ENCODE data around the gene FRMD3.

The FRMD3 gene

GRCh38 chr9:83505282-83505681 lies 32.9 kb downstream of the FRMD3 start:
- H3K4me3 ChIP-seq (ENCODE audit: low read length), result no peak overlapping the region
- H3K36me3 ChIP-seq (ENCODE audit: control insufficient read depth, insufficient read depth, low read length), result no peaks in the 10 kb centered on the region
- DNase-seq (ENCODE audit: low read depth, low spot score), result no peak
- no CpG with 5 or more reads among the region's 4 CpGs for WGBS (ENCODE audit: insufficient coverage, insufficient read length)
- H3K4me1 ChIP-seq (ENCODE audit: control insufficient read depth, insufficient read depth, low read length), result no peaks in the 10 kb centered on the region
- no peaks in the 10 kb centered on the region for H3K9me3 ChIP-seq (ENCODE audit: control insufficient read depth, insufficient read depth, low read length)
- no peak overlapping the region for H3K27ac ChIP-seq (ENCODE audit: low read length)
- H3K27me3 ChIP-seq (ENCODE audit: control insufficient read depth, insufficient read depth, low read length), result no peaks in the 10 kb centered on the region

- no peaks in the 10 kb centered on the region for H3K36me3 ChIP-seq (ENCODE audit: control insufficient read depth, insufficient read depth, low read length)
- no peak for DNase-seq (ENCODE audit: low read depth, low spot score)
- H3K27ac ChIP-seq (ENCODE audit: low read length), result no peak overlapping the region
- no peaks in the 10 kb centered on the region for H3K27me3 ChIP-seq (ENCODE audit: control insufficient read depth, insufficient read depth, low read length)
- no peaks in the 10 kb centered on the region for H3K4me1 ChIP-seq (ENCODE audit: control insufficient read depth, insufficient read depth, low read length)
- H3K4me3 ChIP-seq (ENCODE audit: low read length), result no peak overlapping the region
- no peaks in the 10 kb centered on the region for H3K9me3 ChIP-seq (ENCODE audit: control insufficient read depth, insufficient read depth, low read length)
- WGBS (ENCODE audit: insufficient coverage, insufficient read length), result no CpG with 5 or more reads among the region's 6 CpGs
Observed at GRCh38 chr9:83503866-83504265, 34.3 kb downstream of the FRMD3 start.

- Histone ChIP-seq H3K9me3 (ENCODE audit: control insufficient read depth, insufficient read depth, low read length) (no peaks in the 10 kb centered on the region), H3K27me3 (ENCODE audit: control insufficient read depth, insufficient read depth, low read length) (no peaks in the 10 kb centered on the region), H3K4me1 (ENCODE audit: control insufficient read depth, insufficient read depth, low read length) (no peaks in the 10 kb centered on the region), H3K4me3 (ENCODE audit: low read length) (no peak overlapping the region), H3K36me3 (ENCODE audit: control insufficient read depth, insufficient read depth, low read length) (no peaks in the 10 kb centered on the region), H3K27ac (ENCODE audit: low read length) (no peak overlapping the region)
- no CpG with 5 or more reads among the region's 3 CpGs for WGBS (ENCODE audit: insufficient coverage, insufficient read length)
- no peak for DNase-seq (ENCODE audit: low read depth, low spot score)
Observed at GRCh38 chr9:83501565-83501964, 36.6 kb downstream of the FRMD3 start.

GRCh38 chr9:83497441-83497840 lies 40.8 kb downstream of the FRMD3 start:
- H3K36me3 ChIP-seq (ENCODE audit: control insufficient read depth, insufficient read depth, low read length), result no peaks in the 10 kb centered on the region
- no peak overlapping the region for H3K4me3 ChIP-seq (ENCODE audit: low read length)
- no peak for DNase-seq (ENCODE audit: low read depth, low spot score)
- no peaks in the 10 kb centered on the region for H3K9me3 ChIP-seq (ENCODE audit: control insufficient read depth, insufficient read depth, low read length)
- H3K4me1 ChIP-seq (ENCODE audit: control insufficient read depth, insufficient read depth, low read length), result no peaks in the 10 kb centered on the region
- no peaks in the 10 kb centered on the region for H3K27me3 ChIP-seq (ENCODE audit: control insufficient read depth, insufficient read depth, low read length)
- no CpG with 5 or more reads among the region's 3 CpGs for WGBS (ENCODE audit: insufficient coverage, insufficient read length)
- no peak overlapping the region for H3K27ac ChIP-seq (ENCODE audit: low read length)

GRCh38 chr9:83491995-83492394 lies 46.2 kb downstream of the FRMD3 start:
- no peaks in the 10 kb centered on the region for H3K36me3 ChIP-seq (ENCODE audit: control insufficient read depth, insufficient read depth, low read length)
- H3K27ac ChIP-seq (ENCODE audit: low read length), result no peak overlapping the region
- H3K9me3 ChIP-seq (ENCODE audit: control insufficient read depth, insufficient read depth, low read length), result no peaks in the 10 kb centered on the region
- no peak for DNase-seq (ENCODE audit: low read depth, low spot score)
- H3K4me1 ChIP-seq (ENCODE audit: control insufficient read depth, insufficient read depth, low read length), result no peaks in the 10 kb centered on the region
- H3K4me3 ChIP-seq (ENCODE audit: low read length), result no peak overlapping the region
- WGBS (ENCODE audit: insufficient coverage, insufficient read length), result no CpG with 5 or more reads among the region's 3 CpGs
- H3K27me3 ChIP-seq (ENCODE audit: control insufficient read depth, insufficient read depth, low read length), result no peaks in the 10 kb centered on the region

GRCh38 chr9:83491413-83491812 lies 46.8 kb downstream of the FRMD3 start:
- Histone ChIP-seq H3K9me3 (ENCODE audit: control insufficient read depth, insufficient read depth, low read length) (no peaks in the 10 kb centered on the region), H3K27me3 (ENCODE audit: control insufficient read depth, insufficient read depth, low read length) (no peaks in the 10 kb centered on the region), H3K36me3 (ENCODE audit: control insufficient read depth, insufficient read depth, low read length) (no peaks in the 10 kb centered on the region), H3K4me3 (ENCODE audit: low read length) (no peak overlapping the region), H3K4me1 (ENCODE audit: control insufficient read depth, insufficient read depth, low read length) (no peaks in the 10 kb centered on the region), H3K27ac (ENCODE audit: low read length) (no peak overlapping the region)
- no CpG with 5 or more reads among the region's 3 CpGs for WGBS (ENCODE audit: insufficient coverage, insufficient read length)
- DNase-seq (ENCODE audit: low read depth, low spot score), result no peak

- no peaks in the 10 kb centered on the region for H3K4me1 ChIP-seq (ENCODE audit: control insufficient read depth, insufficient read depth, low read length)
- H3K9me3 ChIP-seq (ENCODE audit: control insufficient read depth, insufficient read depth, low read length), result no peaks in the 10 kb centered on the region
- WGBS (ENCODE audit: insufficient coverage, insufficient read length), result no CpG with 5 or more reads among the region's 1 CpG
- no peaks in the 10 kb centered on the region for H3K36me3 ChIP-seq (ENCODE audit: control insufficient read depth, insufficient read depth, low read length)
- H3K27ac ChIP-seq (ENCODE audit: low read length), result no peak overlapping the region
- no peak overlapping the region for H3K4me3 ChIP-seq (ENCODE audit: low read length)
- no peak for DNase-seq (ENCODE audit: low read depth, low spot score)
- no peaks in the 10 kb centered on the region for H3K27me3 ChIP-seq (ENCODE audit: control insufficient read depth, insufficient read depth, low read length)
Observed at GRCh38 chr9:83489961-83490360, 48.2 kb downstream of the FRMD3 start.

GRCh38 chr9:83484990-83485389 lies 53.2 kb downstream of the FRMD3 start:
- no peak for DNase-seq (ENCODE audit: low read depth, low spot score)
- Histone ChIP-seq H3K27ac (ENCODE audit: low read length) (no peak overlapping the region), H3K4me1 (ENCODE audit: control insufficient read depth, insufficient read depth, low read length) (no peaks in the 10 kb centered on the region), H3K4me3 (ENCODE audit: low read length) (no peak overlapping the region), H3K27me3 (ENCODE audit: control insufficient read depth, insufficient read depth, low read length) (no peaks in the 10 kb centered on the region), H3K36me3 (ENCODE audit: control insufficient read depth, insufficient read depth, low read length) (no peaks in the 10 kb centered on the region), H3K9me3 (ENCODE audit: control insufficient read depth, insufficient read depth, low read length) (no peaks in the 10 kb centered on the region)
- WGBS (ENCODE audit: insufficient coverage, insufficient read length), result no CpG with 5 or more reads among the region's 6 CpGs

GRCh38 chr9:83483223-83483622 lies 55.0 kb downstream of the FRMD3 start:
- no CpG with 5 or more reads among the region's 2 CpGs for whole genome bisulfite sequencing (ENCODE audit: insufficient coverage, insufficient read length)

GRCh38 chr9:83479765-83480164 lies 58.4 kb downstream of the FRMD3 start:
- Histone ChIP-seq H3K4me1 (ENCODE audit: control insufficient read depth, insufficient read depth, low read length) (no peaks in the 10 kb centered on the region), H3K27me3 (ENCODE audit: control insufficient read depth, insufficient read depth, low read length) (no peaks in the 10 kb centered on the region), H3K4me3 (ENCODE audit: low read length) (no peak overlapping the region), H3K36me3 (ENCODE audit: control insufficient read depth, insufficient read depth, low read length) (no peaks in the 10 kb centered on the region), H3K27ac (ENCODE audit: low read length) (no peak overlapping the region), H3K9me3 (ENCODE audit: control insufficient read depth, insufficient read depth, low read length) (no peaks in the 10 kb centered on the region)
- no peak for DNase-seq (ENCODE audit: low read depth, low spot score)
- WGBS (ENCODE audit: insufficient coverage, insufficient read length), result no CpG with 5 or more reads among the region's 2 CpGs

More at GRCh38 chr9:83483223-83483622, 55.0 kb downstream of the FRMD3 start:
- H3K36me3 ChIP-seq (ENCODE audit: control insufficient read depth, insufficient read depth, low read length), result no peaks in the 10 kb centered on the region
- no peak for DNase-seq (ENCODE audit: low read depth, low spot score)
- H3K27me3 ChIP-seq (ENCODE audit: control insufficient read depth, insufficient read depth, low read length), result no peaks in the 10 kb centered on the region
- no peaks in the 10 kb centered on the region for H3K9me3 ChIP-seq (ENCODE audit: control insufficient read depth, insufficient read depth, low read length)
- no peak overlapping the region for H3K27ac ChIP-seq (ENCODE audit: low read length)
- H3K4me1 ChIP-seq (ENCODE audit: control insufficient read depth, insufficient read depth, low read length), result no peaks in the 10 kb centered on the region
- H3K4me3 ChIP-seq (ENCODE audit: low read length), result no peak overlapping the region

GRCh38 chr9:83477571-83477970 lies 60.6 kb downstream of the FRMD3 start:
- H3K9me3 ChIP-seq (ENCODE audit: control insufficient read depth, insufficient read depth, low read length), result no peaks in the 10 kb centered on the region
- H3K4me1 ChIP-seq (ENCODE audit: control insufficient read depth, insufficient read depth, low read length), result no peaks in the 10 kb centered on the region; the same call in 1 of the 2 replicates
- H3K36me3 ChIP-seq (ENCODE audit: control insufficient read depth, insufficient read depth, low read length), result no peaks in the 10 kb centered on the region
- H3K27me3 ChIP-seq (ENCODE audit: control insufficient read depth, insufficient read depth, low read length), result no peaks in the 10 kb centered on the region
- no peak for DNase-seq (ENCODE audit: low read depth, low spot score)
- H3K4me3 ChIP-seq (ENCODE audit: low read length), result no peak overlapping the region
- H3K27ac ChIP-seq (ENCODE audit: low read length), result no peak overlapping the region
- no CpG with 5 or more reads among the region's 3 CpGs for WGBS (ENCODE audit: insufficient coverage, insufficient read length)

Measured in iPS DF 6.9 (cell line).